ENCODE data around the gene HOXD12. TPM values are rescaled to one million over a fixed set of nuclear protein-coding genes. Genes with fewer than 3 reads are reported as not detected.

The HOXD12 gene
- total RNA-seq, 2 experiments from 2014 or later: 0.25 TPM; not detected in 1

- Histone ChIP-seq H4K20me1 (ENCODE audit: insufficient read depth, low read length) (no peaks in the 10 kb centered on the region), H3K79me2 (ENCODE audit: insufficient read depth, low read depth, low read length) (no peaks in the 10 kb centered on the region), H2AFZ (ENCODE audit: low read length) (no peak overlapping the region), H3K27ac (ENCODE audit: low read depth, low read length, poor library complexity, severe bottlenecking) (no peak overlapping the region), H3K9me3 (ENCODE audit: low read length) (no peaks in the 10 kb centered on the region), H3K36me3 (ENCODE audit: insufficient read depth, low read length) (no peaks in the 10 kb centered on the region), H3K4me2 (ENCODE audit: low read length) (no peak overlapping the region), H3K4me3 (ENCODE audit: low read depth, low read length, poor library complexity, severe bottlenecking) (no peak overlapping the region), H3K4me1 (ENCODE audit: insufficient read depth, low read length, poor library complexity, severe bottlenecking) (no peaks in the 10 kb centered on the region), H3K9me2 (ENCODE audit: insufficient read depth, low read length) (no peaks in the 10 kb centered on the region)
- CTCF ChIA-PET (ENCODE audit: unreplicated experiment): no interaction called here
- DNase-seq (ENCODE audit: low spot score): no peak
- POLR2A ChIA-PET: interaction anchor here (0.6 kb wide), 1 partner anchor 31 kb away, joined by 4 read pairs; no protein-coding TSS in a partner anchor
- intact Hi-C loops (cut with micrococcal nuclease; ENCODE audit: unreplicated experiment): loop anchor here (5.0 kb wide), 1 partner anchor 427 kb away; no protein-coding TSS in a partner anchor
- BruUV-seq (replicated peaks): no TSS peak
- no peak for TF ChIP-seq EZH2phosphoT487 (IDR thresholded peaks at IDR 0.05; ENCODE audit: borderline replicate concordance, low read depth, low read length)
- no peak for TF ChIP-seq CTCF (conservative IDR thresholded peaks at IDR 0.05; ENCODE audit: low read length)
Observed at GRCh38 chr2:176124947-176125771, 25.6 kb downstream of the HOXD12 start.

- ChIA-PET POLR2A (interaction anchor here (0.6 kb wide), 1 partner anchor 32 kb away, joined by 4 read pairs; no protein-coding TSS in a partner anchor), CTCF (ENCODE audit: unreplicated experiment) (no interaction called here)
- TF ChIP-seq EZH2phosphoT487 (IDR thresholded peaks at IDR 0.05; ENCODE audit: borderline replicate concordance, low read depth, low read length) (no peak), CTCF (conservative IDR thresholded peaks at IDR 0.05; ENCODE audit: low read length) (no peak)
- Histone ChIP-seq H3K9me2 (ENCODE audit: insufficient read depth, low read length) (no peaks in the 10 kb centered on the region), H2AFZ (ENCODE audit: low read length) (no peak overlapping the region), H3K4me3 (ENCODE audit: low read depth, low read length, poor library complexity, severe bottlenecking) (no peak overlapping the region), H3K9me3 (ENCODE audit: low read length) (no peaks in the 10 kb centered on the region), H3K36me3 (ENCODE audit: insufficient read depth, low read length) (no peaks in the 10 kb centered on the region), H3K4me1 (ENCODE audit: insufficient read depth, low read length, poor library complexity, severe bottlenecking) (no peaks in the 10 kb centered on the region), H3K79me2 (ENCODE audit: insufficient read depth, low read depth, low read length) (no peaks in the 10 kb centered on the region), H3K4me2 (ENCODE audit: low read length) (no peak overlapping the region), H3K27ac (ENCODE audit: low read depth, low read length, poor library complexity, severe bottlenecking) (no peak overlapping the region), H4K20me1 (ENCODE audit: insufficient read depth, low read length) (no peaks in the 10 kb centered on the region)
- peak; percentile 8 for DNase-seq (ENCODE audit: low spot score)
- no TSS peak for BruUV-seq (replicated peaks)
- intact Hi-C loops (cut with micrococcal nuclease; ENCODE audit: unreplicated experiment): loop anchor here (2.0 to 5.0 kb wide), 3 partner anchors 329 to 1021 kb away; no protein-coding TSS in a partner anchor
Observed at GRCh38 chr2:176125772-176126054, 26.1 kb downstream of the HOXD12 start.

All from OCI-LY7 (cell line).